ENCODE measurements around the gene PHLPP1. TPM values are rescaled to one million over a fixed set of nuclear protein-coding genes. Genes with fewer than 3 reads are reported as not detected.

PHLPP1 gene
- polyA plus RNA-seq, 6 donors from 2014 or later = 0.16 to 1.6 (median 0.59) TPM

- Mint-ChIP-seq H3K27ac (peak overlapping the region in 3 of 6 donors; percentile 38 to 62 (median 39)), H3K4me3 (no peak overlapping the region), H3K9me3 (no peaks in the 10 kb centered on the region), H3K36me3 (no peaks in the 10 kb centered on the region), H3K27me3 (no peaks in the 10 kb centered on the region), H3K4me1 (peaks cover 16 to 28% (median 21%) of the 10 kb centered on the region in 3 donors)
- ATAC-seq (ENCODE audit: low read depth in 2 of 2) = no peak
- no peak for DNase-seq
These were observed 112.1 kb downstream of the PHLPP1 start for GRCh38 chr18:62827397-62827796.

GRCh38 chr18:62828091-62828640 is 112.8 kb downstream of the PHLPP1 start:
- Mint-ChIP-seq H3K27ac (peak overlapping the region in 3 of 6 donors; percentile 10 to 75 (median 62)), H3K4me1 (peaks cover 16 to 28% (median 22%) of the 10 kb centered on the region in 3 donors), H3K36me3 (no peaks in the 10 kb centered on the region), H3K9me3 (no peaks in the 10 kb centered on the region), H3K27me3 (no peaks in the 10 kb centered on the region), H3K4me3 (no peak overlapping the region)
- DNase-seq (no peak), ATAC-seq (ENCODE audit: low read depth in 2 of 2) (no peak)

GRCh38 chr18:62828852-62829251 is 113.5 kb downstream of the PHLPP1 start:
- Mint-ChIP-seq H3K9me3 (no peaks in the 10 kb centered on the region), H3K4me1 (peaks cover 16 to 29% (median 28%) of the 10 kb centered on the region in 3 donors), H3K36me3 (no peaks in the 10 kb centered on the region), H3K27ac (no peak overlapping the region), H3K27me3 (no peaks in the 10 kb centered on the region), H3K4me3 (no peak overlapping the region)
- ATAC-seq (ENCODE audit: low read depth in 2 of 2) (peak in 1 of 2 donors; percentile 27), DNase-seq (no peak)

- no peak overlapping the region for H3K4me3 Mint-ChIP-seq
- ATAC-seq (ENCODE audit: low read depth in 2 of 2) (no peak), DNase-seq (no peak)
- no peaks in the 10 kb centered on the region for H3K36me3 Mint-ChIP-seq
- H3K27ac Mint-ChIP-seq = no peak overlapping the region
- no peaks in the 10 kb centered on the region for H3K27me3 Mint-ChIP-seq
- H3K9me3 Mint-ChIP-seq = no peaks in the 10 kb centered on the region
- peaks cover 20 to 33% (median 24%) of the 10 kb centered on the region in 3 donors for H3K4me1 Mint-ChIP-seq
These were observed 114.6 kb downstream of the PHLPP1 start for GRCh38 chr18:62829936-62830335.

GRCh38 chr18:62832282-62832681 is 116.9 kb downstream of the PHLPP1 start:
- peak overlapping the region in 1 of 8 donors; percentile 9 for H3K4me3 Mint-ChIP-seq
- no peak for DNase-seq
- peak; percentile 49 to 59 for ATAC-seq (ENCODE audit: low read depth in 2 of 2)
- H3K4me1 Mint-ChIP-seq = peaks cover 21 to 37% (median 22%) of the 10 kb centered on the region in 3 donors
- H3K36me3 Mint-ChIP-seq = no peaks in the 10 kb centered on the region
- H3K9me3 Mint-ChIP-seq = no peaks in the 10 kb centered on the region
- peak overlapping the region in 1 of 6 donors; percentile 27 for H3K27ac Mint-ChIP-seq
- H3K27me3 Mint-ChIP-seq = no peaks in the 10 kb centered on the region

GRCh38 chr18:62833494-62833893 is 118.2 kb downstream of the PHLPP1 start:
- ATAC-seq (ENCODE audit: low read depth in 2 of 2) = no peak
- Mint-ChIP-seq H3K4me3 (no peak overlapping the region), H3K36me3 (no peaks in the 10 kb centered on the region), H3K9me3 (no peaks in the 10 kb centered on the region), H3K27ac (peak overlapping the region in 2 of 6 donors; percentile 0 to 33), H3K4me1 (peaks cover 14 to 32% (median 19%) of the 10 kb centered on the region in 3 donors), H3K27me3 (no peaks in the 10 kb centered on the region)
- no peak for DNase-seq

- H3K9me3 Mint-ChIP-seq = no peaks in the 10 kb centered on the region
- no peaks in the 10 kb centered on the region for H3K36me3 Mint-ChIP-seq
- no peak for ATAC-seq (ENCODE audit: low read depth in 2 of 2)
- no peak overlapping the region for H3K4me3 Mint-ChIP-seq
- H3K27ac Mint-ChIP-seq = peak overlapping the region in 1 of 6 donors; percentile 41
- DNase-seq = no peak
- H3K4me1 Mint-ChIP-seq = peaks cover 11 to 36% (median 25%) of the 10 kb centered on the region in 3 donors
- no peaks in the 10 kb centered on the region for H3K27me3 Mint-ChIP-seq
These were observed 119.4 kb downstream of the PHLPP1 start for GRCh38 chr18:62834715-62835114.

- no peaks in the 10 kb centered on the region for H3K9me3 Mint-ChIP-seq
- no peak for ATAC-seq (ENCODE audit: low read depth in 2 of 2)
- H3K36me3 Mint-ChIP-seq = peaks cover 0 to 5% of the 10 kb centered on the region in 2 donors
- no peak overlapping the region for H3K4me3 Mint-ChIP-seq
- no peak overlapping the region for H3K27ac Mint-ChIP-seq
- H3K27me3 Mint-ChIP-seq = no peaks in the 10 kb centered on the region
- peaks cover 16 to 42% (median 27%) of the 10 kb centered on the region in 3 donors for H3K4me1 Mint-ChIP-seq
- DNase-seq = no peak
These were observed 121.7 kb downstream of the PHLPP1 start for GRCh38 chr18:62837011-62837410.

GRCh38 chr18:62838475-62839098 is 123.2 kb downstream of the PHLPP1 start:
- no peaks in the 10 kb centered on the region for H3K9me3 Mint-ChIP-seq
- peak overlapping the region in 3 of 6 donors; percentile 21 to 47 (median 42) for H3K27ac Mint-ChIP-seq
- peaks cover 12 to 33% (median 23%) of the 10 kb centered on the region in 3 donors for H3K4me1 Mint-ChIP-seq
- no peak for DNase-seq
- ATAC-seq (ENCODE audit: low read depth in 2 of 2) = peak in 1 of 2 donors; percentile 20
- peaks cover 0 to 5% of the 10 kb centered on the region in 2 donors for H3K36me3 Mint-ChIP-seq
- H3K4me3 Mint-ChIP-seq = no peak overlapping the region
- H3K27me3 Mint-ChIP-seq = no peaks in the 10 kb centered on the region

GRCh38 chr18:62839874-62840713 is 124.8 kb downstream of the PHLPP1 start:
- peaks cover 0 to 5% of the 10 kb centered on the region in 2 donors for H3K36me3 Mint-ChIP-seq
- H3K27me3 Mint-ChIP-seq = no peaks in the 10 kb centered on the region
- peaks cover 12 to 24% (median 19%) of the 10 kb centered on the region in 3 donors for H3K4me1 Mint-ChIP-seq
- ATAC-seq (ENCODE audit: low read depth in 2 of 2) = peak; percentile 40 to 41
- H3K4me3 Mint-ChIP-seq = no peak overlapping the region
- H3K9me3 Mint-ChIP-seq = no peaks in the 10 kb centered on the region
- H3K27ac Mint-ChIP-seq = peak overlapping the region in 3 of 6 donors; percentile 2 to 25 (median 23)
- DNase-seq = no peak

GRCh38 chr18:62841405-62841804 is 126.1 kb downstream of the PHLPP1 start:
- Mint-ChIP-seq H3K36me3 (peaks cover 0 to 5% of the 10 kb centered on the region in 2 donors), H3K4me3 (no peak overlapping the region), H3K9me3 (no peaks in the 10 kb centered on the region), H3K27me3 (no peaks in the 10 kb centered on the region), H3K4me1 (peaks cover 12 to 21% (median 19%) of the 10 kb centered on the region in 3 donors), H3K27ac (no peak overlapping the region)
- DNase-seq (no peak), ATAC-seq (ENCODE audit: low read depth in 2 of 2) (no peak)

GRCh38 chr18:62842898-62843297 is 127.6 kb downstream of the PHLPP1 start:
- peaks cover 12 to 21% (median 17%) of the 10 kb centered on the region in 3 donors for H3K4me1 Mint-ChIP-seq
- peak overlapping the region in 1 of 6 donors; percentile 4 for H3K27ac Mint-ChIP-seq
- no peak for ATAC-seq (ENCODE audit: low read depth in 2 of 2)

GRCh38 chr18:62844850-62845643 is 129.7 kb downstream of the PHLPP1 start:
- ATAC-seq (ENCODE audit: low read depth in 2 of 2) = no peak
- Mint-ChIP-seq H3K4me3 (no peak overlapping the region), H3K4me1 (peaks cover 2 to 10% (median 3%) of the 10 kb centered on the region in 3 donors), H3K27me3 (no peaks in the 10 kb centered on the region), H3K36me3 (peaks cover 0 to 3% of the 10 kb centered on the region in 2 donors), H3K27ac (peak overlapping the region in 2 of 6 donors; percentile 19 to 74), H3K9me3 (no peaks in the 10 kb centered on the region)
- no peak for DNase-seq

More at GRCh38 chr18:62842898-62843297, 127.6 kb downstream of the PHLPP1 start:
- no peaks in the 10 kb centered on the region for H3K9me3 Mint-ChIP-seq
- no peaks in the 10 kb centered on the region for H3K27me3 Mint-ChIP-seq
- H3K36me3 Mint-ChIP-seq = peaks cover 0 to 5% of the 10 kb centered on the region in 2 donors
- H3K4me3 Mint-ChIP-seq = no peak overlapping the region
- no peak for DNase-seq

Data from naive B cell (primary cell).